GM18867 (cell line): ENCODE measurements around the gene CHRND.

Source experiments
- ATAC-seq: cut with Tn5 transposase; IDR thresholded peaks from one replicate; pipeline ENCODE4 v1.9.1; 2021; ENCODE audit warnings: mild to moderate bottlenecking, moderate library complexity; ENCODE audit not compliant: unreplicated experiment

CHRND gene

DNA sequence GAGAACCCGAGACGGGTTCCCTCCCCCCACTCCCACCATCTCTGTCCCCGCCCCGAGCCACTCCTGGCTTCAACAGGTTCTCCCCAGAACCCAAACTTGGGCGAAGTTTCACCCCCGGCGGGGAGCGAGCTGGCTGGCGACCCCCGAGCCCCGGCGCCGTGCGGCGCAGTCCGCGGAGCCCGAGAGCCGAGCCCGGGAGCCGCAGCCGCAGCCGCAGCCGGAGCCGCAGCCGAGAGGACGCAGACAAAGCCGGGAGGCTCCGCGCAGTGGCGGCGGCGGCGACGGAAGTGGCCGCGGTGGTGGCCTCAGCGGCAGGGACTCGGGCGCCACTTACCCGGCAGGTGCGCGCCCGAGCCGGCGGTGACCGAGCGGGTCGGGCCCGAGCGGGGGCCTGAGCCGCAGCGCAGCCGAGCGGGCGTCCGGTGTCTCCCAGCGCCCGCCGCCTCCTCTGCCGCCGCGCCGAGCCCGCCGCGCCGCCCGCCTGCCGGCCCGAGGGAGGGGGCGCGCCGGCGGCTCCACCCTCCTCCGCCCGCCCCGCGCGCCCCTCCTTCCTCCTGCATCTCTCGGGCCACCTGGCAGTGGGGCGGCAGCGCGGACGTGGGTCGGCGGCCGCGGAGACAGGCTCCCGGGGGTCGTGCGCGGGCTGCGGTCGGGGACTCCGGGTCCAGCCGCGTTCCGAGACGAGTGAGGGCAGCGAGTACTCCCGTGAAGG lies 38.4 kb upstream of the CHRND start, which contains the start of gene ECEL1:
TSS of gene ECEL1 (minus strand) at position 450 of the 712 bp plus-strand sequence. CDS start 1,181 bp downstream, outside the sequence.
- no peak for ATAC-seq

DNA sequence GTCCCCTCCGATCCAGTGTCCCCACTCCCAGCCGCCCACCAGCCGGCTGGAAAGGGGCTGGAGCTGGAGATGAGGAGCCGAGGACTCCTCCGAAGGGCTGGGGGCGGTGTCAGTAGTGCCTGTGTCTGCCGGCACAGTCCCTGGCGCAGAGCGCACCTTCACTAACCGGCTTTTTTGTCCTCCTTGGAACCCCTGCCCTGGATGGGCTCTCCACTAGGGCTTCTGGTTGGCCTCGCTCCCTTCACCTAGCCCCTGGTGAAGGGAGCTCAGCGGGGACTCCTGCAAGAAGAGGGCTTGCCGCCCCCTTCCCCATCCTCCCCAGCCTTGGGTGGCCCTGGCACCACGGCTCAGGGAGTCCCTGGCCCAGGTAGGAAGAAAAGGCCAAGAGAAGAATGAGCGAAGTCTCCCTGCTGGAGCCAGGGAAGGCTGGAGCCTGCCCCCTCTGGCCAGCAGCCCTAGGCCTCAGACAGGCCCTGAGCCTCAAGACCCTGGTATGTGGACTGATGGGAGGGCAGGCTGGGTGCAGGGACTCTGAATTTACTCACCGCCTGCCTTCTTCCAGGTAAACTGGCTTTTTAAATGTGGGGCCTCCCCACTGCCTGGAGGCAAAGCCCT lies 37.8 kb upstream of the CHRND start:
- ATAC-seq = no peak

DNA sequence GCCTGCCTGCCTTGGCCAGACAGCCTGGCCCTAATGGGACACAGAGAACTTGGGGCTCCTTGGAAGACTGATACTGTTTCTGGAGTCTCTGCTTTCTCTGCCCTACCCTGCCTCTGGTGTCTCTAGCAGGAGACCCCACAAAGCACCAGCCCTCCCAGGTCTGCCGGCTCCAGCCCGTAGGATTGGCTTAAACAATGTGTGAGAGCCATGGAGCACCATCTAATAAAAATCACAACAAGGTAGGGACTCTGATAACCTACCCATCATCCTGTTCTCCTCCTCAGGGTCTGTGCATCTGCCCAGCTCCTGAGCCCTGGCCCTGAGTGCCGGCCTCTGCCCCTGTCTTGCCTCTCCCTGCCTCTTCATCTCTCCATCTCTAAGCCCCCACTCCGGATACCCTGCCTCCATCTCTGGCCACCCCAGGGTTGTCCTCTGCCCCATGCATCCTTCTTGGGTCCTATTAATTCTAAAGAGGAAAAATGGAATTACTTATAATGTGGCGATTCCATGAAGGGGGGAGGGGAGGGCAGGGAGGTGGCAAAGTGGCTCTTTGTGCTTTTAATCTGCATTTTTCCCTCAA lies 37.1 kb upstream of the CHRND start:
- no peak for ATAC-seq

DNA sequence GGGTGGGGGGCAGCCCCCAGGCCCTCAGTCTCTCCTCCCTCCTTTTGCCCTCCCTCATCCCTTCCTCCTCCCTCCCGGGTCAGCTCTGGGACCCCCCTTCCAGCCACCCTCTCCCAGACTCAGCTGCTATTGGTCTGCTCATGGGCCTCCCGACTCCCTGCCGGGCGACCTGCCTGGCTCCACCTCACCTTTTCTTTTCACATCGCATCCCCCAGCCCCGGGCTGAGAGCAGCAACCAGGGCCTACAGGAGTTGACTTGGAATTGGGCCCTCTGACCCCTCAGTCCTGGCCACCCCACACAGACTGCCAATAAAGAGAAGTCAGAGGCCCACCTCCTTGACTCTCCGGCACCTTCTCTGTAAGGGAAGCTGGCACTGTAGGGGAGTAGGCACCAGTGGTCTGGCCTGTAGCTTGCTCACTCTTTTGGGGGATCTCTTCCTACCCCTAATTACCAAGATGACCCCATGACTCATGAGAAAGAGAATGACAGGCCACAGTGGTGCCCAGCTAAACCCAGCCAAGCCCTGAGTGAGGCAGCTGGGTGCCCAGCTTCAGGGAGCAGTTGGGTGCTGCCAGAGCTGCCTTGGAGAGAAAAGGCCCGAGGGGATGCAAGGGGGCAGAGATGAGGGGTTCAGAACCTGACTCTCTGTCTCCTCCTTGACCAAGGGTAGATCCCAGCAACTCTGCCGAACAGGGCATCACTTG lies 36.3 kb upstream of the CHRND start:
- no peak for ATAC-seq

DNA sequence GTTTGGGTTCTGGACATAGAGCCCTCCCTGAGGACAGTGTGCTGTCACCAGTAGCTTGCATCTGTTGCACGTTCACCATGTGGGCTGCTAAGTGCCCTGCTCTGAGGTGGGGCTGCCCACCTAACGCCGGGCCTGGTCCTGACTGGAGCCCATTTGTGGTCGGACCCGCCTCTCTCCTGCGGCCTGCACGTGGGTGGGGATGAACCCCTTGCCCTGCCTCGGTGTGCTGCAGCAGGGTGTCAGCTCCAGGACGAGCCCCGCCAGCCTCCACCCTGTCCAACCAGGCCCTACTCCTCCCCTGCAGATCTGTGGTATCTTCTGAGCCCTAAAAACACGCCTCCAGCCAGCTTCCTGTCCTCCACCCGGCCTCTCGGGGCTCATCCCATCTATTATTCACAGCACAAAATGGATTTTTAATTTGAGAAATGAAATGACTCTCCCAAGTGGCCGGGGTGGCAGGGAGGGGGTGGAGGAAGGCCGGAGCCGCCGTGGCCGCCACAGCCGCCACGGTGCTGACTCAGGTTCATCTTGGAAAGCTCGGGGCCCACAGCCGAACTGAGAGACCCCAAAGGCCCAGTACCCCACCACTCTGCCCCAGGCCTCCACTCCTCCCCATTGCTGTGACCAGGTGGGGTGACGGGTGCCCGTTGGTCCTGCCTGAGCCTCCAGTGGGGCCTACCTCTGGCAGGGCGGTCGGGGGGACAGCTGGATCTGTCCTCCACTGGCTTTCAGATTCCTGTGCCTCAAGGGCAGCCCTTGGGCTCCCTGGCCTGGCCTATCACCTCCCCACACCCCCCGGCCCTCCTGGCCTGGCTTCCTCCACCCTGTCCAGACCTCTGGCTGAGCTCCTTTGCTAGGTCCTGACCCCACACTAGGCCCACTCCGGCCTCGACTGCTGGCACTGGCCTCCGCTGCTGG lies 35.5 kb upstream of the CHRND start:
- ATAC-seq = no peak

DNA sequence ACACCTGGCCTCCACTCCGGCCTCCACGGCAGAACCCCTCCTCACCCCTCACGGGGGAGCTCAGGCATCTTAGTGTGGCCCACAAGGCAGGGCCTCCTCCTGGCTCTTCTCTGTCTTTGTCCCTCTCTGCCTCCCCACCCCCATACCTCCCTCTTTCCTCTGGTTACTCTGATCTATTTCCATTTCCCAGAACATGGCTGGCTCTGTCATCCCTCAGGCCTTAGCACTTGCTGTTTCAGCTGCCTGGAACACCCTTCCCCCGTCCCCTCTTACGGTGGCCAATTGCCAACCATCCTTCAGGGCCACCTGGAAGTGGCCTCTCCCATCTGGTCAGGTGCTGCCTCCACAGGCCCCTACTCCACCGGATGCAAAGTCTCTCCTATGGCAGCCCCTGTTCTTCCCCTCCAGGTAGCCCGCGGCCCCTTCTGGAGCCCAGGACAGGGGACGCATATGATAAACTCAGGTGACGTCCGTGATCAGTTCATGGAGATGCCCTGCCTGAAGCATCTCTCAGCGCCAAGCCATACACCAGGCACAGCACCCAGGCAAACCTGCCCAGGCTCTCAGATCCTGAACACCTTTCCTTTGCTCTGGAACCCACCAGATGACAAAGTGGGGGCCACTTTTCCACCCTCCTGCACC lies 34.7 kb upstream of the CHRND start:
- no peak for ATAC-seq

DNA sequence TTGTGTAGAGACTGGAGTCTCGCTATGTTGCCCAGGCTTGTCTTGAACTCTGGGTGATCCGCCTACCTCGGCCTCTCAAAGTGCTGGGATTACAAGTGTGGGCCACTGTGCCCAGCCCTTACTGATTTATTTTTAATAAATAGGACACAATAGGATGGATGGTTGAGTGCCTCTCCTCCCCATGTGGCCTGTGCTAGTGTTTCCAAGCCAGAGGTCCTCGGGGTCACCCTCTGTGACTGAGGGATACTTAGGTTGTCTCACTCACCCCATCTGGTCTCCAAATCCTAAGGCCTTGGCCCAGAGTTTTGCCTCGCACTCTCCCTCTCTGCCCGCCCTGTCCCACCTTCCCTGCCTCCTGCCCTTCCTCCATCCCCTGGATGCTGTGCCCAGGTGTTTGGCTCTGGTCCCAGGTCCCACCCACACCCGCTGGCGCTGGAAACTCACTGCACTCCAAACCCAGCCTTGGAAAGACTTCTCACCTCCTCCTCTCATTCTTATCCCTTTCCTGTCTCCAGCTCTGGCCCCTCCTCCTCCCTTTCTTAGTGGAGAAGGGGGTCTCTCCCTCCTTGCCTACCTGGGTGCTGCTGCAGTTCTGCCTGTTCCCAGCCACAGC lies 33.6 kb upstream of the CHRND start:
- no peak for ATAC-seq

DNA sequence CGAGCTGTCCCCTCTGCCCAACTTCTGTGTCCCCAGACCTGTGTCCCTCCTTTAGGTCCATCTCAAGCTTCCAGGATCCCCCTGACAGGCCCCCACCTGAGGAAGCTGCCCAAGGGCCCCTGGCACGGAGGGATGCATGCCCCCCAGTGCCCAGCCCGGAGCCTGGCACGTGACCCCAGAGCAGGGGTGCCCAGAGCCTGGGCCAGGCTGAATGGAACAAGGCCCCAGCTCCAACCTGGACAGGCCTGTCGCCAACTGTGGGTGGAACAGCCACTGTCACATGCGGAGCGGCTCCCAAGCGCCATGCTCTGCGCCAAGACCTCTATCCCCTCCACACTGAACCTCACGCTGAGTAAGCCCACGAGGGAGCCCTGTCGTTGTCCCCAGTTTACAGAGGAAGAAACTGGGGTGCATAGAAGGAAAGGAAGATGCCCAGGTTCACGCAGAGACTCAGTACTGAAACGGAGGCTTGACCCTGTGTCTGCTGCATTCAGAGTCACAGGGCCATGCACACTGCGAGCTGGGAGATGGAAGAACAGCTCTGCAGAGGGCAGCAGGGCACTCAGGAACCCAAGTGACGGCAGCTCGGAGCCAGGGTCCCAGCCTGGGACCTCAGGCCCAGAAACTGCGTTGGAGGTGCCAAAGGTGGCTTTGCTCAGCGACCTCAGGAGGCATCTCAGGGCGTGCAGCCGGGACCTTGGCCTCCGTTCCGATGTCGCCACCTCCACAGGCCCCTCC lies 32.8 kb upstream of the CHRND start:
- ATAC-seq = no peak

DNA sequence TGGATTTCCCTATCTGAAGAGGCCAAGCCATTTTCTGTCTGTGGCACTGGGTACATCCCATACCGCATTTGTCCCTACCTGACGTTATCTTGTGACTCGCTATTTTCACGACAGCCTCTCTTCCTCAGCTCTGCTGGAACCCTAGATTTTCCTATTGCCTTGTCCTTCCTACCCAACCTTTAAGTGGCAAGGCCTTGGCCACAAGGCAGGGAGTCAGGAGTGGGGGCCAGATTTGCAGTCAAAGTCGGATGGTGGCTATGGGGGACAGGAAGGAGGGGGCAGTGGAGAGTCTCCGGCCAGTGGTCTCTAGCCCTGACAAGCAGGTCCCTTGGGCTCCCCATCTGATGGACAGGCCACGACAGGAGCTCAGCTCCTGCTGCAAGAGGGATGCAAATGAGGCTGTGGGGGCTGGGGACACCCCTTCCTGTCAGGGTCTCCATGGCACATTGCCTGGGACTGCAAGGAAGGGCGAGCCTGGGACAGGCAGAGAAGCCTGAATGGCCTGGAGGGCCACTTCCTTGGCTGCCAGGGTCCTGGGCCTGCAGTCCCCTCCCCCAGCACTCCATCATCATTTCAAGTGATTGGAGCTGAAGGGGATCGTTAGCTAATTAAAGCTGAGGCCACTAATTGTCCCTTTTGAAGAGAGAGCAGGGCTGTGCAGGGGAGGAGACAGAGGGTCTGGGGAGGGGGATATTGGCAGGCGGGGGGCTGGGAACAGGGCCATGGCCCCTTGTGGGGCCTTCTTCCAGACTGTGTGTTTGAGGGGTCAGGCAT lies 32.1 kb upstream of the CHRND start:
- no peak for ATAC-seq

DNA sequence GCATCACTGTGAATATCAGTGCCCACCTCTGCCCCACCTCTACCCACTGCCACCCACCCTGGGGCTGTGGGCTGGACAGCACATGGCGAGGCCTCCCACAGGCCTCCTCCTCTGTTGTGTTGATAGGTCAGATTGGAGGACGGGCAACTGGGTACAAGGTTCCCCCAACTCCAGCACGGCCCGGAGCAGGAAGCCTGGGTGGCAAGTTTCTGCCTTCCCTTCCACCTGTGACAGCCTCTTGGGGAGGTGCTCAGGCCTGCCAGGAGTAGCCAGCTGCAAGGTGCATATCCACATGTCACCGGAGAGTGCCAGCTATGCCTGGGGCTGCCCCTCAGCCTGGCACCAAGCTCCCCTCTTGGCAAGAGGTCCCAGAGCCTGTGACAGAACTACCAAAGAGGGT lies 31.4 kb upstream of the CHRND start:
- ATAC-seq = no peak

DNA sequence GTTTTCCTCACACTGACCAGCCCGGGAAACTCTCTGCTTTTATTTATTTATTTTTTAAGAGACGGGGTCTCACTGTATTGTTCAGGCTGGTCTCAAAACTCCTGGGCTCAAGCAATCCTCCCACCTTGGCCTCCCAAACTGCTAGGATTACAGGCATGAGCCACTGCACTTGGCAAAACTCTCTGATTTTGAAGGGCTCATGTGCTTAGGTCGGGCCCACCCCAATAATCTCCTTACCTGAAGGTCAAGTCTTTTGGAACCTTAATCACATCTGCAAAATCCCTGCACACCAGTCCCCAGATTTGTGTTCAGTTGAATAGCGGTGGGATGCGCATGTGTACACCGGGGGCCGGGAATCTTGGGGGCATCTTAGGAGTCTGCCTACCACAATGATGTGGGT lies 30.7 kb upstream of the CHRND start:
- no peak for ATAC-seq

DNA sequence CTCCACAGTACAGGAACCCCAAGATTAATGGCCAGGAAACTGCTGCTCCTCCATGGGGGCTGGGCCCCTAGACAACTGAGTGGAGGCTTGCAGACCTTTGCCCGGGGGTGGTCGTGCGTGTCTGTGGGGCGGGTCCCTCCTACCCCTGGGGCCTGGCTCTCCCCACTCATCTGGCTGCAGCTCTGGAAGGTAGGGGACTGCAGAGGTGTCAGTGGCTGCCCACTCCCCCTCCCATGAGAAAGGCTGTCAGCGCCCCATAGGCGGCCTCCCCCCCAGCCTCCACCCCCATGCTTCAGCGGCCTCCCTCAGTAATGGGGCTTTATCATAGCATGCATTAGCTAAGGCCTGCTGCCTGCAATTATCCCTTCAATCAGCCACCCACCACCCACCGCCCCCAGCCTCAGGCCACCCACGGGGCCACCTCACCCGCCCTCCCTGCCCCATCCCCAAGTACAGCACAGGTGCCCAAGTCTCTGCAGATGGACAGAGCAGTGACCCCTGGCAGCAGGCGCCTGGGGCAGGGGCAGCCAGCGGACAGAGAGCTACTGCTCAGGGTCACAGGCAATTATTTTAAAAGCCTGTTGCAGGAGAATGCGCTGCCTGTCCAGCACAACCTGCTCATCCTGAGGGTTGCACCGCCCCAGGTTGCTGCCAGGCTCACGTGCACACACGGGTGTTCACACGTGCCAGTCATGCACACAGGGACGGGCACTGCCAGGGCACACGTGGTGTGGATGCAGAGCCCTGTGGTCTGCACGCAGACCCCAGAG lies 29.3 kb upstream of the CHRND start:
- no peak for ATAC-seq

DNA sequence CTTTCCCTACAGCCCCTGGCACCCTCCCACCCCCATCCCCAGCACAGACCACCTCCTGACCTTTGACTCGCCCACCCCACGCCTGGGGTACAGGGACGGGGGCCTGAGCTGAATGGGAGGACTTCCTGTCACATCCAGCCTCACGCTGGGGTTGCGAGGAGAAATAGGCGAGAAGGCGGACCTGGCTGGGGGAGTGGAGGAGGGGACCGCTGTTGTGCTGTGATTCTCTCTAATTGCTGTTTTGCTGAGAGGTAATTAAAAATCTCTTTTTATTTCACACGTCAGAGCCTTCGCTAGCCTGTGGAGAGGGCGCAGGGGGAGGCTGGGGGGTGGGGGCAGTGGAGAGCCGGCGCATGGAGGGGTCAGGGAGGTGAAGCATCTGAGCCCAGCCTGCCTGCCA lies 28.6 kb upstream of the CHRND start:
- ATAC-seq = no peak

DNA sequence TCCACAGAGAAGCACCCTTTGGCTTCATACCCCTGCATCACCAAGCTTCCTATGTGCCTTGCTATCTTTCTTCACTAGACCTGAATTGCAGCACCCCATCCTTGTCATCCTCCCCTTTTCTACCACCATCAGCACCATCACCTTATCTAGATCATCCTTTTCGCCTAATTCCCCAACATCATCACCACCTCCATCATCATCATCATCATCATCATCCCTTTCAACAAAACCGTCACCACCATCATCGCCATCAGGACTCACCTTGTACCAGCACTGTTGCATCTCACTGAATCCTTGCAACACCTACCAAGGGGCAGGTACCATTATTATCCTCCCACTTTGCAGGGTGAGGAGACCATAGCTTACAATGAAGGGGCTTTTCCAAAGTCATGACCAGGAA lies 27.5 kb upstream of the CHRND start:
- no peak for ATAC-seq

DNA sequence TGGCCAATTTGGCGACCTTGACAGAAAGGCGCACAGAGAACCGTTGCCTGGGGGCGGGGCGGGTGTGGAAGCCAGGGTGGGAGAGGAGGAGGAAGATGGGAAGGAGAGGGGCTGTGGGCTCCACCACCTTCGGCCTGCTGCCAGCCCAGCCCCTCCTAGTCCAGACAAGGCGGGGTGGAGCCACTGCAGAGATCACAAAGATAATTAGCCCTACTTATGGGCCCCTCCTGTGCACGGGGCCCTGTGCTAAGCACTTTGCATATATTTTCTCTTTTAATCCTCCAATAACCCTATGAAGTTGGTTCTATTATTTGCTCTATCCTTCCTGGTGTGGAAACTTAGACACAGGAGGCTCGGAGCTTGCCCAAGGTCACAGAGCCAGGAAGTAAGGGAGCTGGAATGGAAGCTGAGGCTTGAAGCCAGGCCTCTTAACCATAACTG lies 24.6 kb upstream of the CHRND start:
- no peak for ATAC-seq

DNA sequence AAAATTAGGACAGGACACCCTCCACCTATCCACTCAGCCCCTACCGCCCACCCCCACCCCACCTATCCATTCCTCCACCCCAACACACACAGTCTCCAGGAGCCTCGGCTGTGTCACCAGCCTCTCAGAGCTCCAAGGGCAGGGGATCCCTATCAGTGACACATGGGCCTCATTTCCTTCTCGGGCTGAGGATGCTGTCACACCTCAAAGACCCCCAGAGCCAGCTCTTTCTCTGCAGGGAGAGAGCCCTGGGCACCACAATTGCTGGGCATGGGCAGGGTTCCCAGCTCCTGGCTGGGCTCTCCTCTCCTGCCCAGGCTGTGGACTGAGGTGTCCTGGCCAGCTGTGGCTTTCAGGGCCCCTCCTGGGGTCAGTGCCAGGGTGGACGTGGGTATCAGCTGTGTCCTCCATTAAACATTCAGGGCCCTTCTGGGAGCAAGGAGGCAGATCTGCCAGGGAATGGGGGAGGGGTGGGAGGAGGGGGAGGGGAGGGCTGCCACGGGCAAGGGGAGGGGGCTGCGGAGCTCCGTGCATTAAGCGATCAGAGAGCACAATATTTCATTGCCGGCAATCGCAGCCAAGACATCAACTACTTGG lies 24.1 kb upstream of the CHRND start:
- ATAC-seq = no peak

DNA sequence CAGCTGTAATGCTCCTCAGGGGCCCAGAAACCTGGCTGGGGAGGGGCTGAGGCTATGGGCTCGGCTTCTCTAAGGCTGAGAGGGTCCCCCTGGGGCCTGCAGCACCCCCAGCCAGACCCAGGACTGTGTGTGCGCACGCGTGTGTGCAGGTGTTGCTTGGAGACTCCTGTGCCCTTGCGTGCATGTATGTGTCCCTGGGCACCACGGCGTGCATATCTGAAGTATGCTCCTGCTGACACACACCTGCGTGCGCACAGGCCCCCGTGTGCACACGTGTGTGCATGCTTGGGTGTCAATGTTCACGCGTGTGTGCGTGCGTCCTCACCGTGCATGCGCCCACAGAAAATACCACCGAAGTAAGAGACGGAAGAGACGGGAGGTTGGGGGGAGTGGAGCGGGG lies 23.4 kb upstream of the CHRND start:
- no peak for ATAC-seq
